ENCODE results near the gene PYGL.
"Not testable (repeated sequence)": the region's sequence is repeated elsewhere in the genome, so short reads cannot be mapped to it uniquely, and the experiment has no call there.

Gene PYGL

DNA sequence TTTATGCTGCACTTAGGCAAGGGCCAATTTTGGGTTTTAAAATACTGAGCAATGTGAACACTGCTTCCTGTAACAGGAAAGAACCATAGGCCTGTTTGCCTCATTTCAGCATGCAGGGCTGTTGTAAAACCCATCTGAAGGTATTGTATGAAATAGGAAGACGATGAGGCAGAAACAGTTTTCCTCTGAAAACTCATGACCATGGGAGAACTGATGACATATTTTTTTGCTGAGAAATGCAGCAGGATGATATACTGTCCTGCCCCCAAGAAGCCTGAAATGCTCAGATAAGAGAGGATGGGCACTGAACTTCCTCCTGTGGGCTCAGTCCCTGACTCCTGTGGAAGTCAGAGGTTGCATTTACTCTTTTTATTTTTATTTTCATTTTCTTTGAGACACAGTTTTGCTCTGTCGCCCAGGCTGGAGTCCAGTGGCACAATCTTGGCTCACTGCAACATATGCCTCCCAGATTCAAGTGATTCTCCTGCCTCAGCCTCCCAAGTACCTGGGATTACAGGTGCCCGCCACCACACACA, 17.4 kb downstream of the PYGL start:
- DNase-seq (ENCODE audit: low read depth) = no peak

DNA sequence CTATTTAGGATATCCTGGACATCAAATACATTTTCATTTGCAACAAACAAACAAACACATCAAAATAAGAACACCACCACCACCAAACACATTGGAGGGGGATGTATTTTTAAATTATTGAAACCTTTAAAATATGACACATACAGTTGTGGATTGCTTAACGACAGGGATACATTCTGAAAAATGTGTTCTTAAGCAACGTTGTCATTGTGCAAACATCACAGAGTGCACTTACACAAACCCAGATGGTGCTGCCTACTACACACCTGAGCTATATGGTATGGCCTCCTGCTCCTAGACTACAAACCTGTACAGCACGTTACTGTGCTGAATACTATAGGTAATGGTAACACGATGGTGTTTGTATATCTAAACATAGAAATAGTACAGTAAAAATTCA, 19.4 kb downstream of the PYGL start:
- no peak for DNase-seq (ENCODE audit: low read depth)

GRCh38 chr14:50924236-50924635, 20.0 kb downstream of the PYGL start:
- no peak for DNase-seq (ENCODE audit: low read depth)

GRCh38 chr14:50922803-50923202, 21.5 kb downstream of the PYGL start:
- no peak for DNase-seq (ENCODE audit: low read depth)

DNA sequence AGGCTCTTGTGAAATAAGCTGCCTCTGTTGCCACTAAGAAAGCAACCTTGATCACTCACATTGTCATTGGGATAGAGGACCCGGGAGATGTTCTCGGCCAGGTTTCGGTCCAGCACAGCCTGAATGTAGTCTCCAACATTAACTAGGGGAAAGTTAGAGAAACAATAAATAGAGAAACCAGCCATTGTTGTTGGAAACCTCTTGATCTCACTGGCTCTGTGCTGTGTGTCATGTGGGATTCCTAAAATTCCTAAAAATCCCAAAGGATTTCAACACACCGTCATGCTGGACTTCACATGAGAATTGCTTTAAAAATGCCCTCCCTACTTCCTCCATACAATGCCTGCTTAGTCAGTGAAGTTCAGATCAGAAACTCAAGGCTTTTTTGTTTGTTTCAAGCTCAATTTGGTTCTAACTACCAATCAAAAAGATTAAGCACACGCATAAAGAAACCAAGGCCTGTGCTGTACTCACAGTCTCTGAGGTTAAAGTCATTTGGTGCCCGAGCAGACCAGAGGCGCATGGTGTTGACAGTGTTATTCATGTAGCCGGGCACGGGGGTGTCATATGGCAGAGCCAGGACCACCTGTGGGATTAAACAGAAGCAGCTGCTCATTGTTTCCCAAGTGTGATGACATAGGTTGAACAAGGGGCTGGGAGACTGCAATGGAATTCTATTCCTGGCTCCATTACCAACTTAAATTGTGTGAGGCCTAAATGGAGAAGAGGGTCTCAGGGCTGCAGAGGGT, 23.6 kb downstream of the PYGL start:
- DNase-seq (ENCODE audit: low read depth) = no peak

DNA sequence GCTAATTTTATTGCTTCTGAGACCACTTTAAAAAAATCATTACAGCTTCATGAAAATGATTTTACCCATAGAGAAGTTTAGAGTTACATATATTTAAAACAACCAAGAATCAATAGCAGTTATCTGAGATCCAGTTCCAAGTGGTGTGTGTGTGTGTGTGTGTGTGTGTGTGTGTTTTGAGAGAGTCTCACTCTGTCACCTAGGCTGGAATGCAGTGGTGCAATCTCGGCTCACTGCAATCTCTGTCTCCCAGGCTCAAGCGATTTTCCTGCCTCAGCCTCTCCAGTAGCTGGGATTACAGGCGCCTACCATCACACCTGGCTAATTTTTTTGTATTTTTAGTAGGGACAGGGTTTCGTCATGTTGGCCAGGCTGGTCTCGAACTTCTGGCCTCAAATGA, 24.8 kb downstream of the PYGL start:
- DNase-seq (ENCODE audit: low read depth) = not testable (repeated sequence)

DNA sequence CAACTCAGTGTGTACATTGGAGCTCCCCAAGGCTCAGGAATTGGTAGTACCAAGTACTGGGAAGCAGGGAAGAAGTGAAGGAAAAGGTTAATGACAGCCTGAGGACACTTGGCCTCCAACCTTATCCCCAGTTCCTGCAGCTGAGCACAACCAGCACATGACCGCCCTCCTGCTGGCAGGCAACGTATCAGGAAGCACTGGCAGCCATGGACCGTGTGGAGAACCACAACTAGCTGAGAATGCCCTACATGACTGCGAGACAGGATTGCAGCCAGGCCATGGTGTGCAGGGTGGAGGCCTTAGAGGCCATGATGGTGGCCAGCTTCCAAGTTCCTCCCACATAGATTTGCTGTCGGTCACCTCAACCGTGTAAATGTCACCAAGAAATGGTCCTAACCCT, 26.8 kb downstream of the PYGL start:
- no peak for DNase-seq (ENCODE audit: low read depth)

DNA sequence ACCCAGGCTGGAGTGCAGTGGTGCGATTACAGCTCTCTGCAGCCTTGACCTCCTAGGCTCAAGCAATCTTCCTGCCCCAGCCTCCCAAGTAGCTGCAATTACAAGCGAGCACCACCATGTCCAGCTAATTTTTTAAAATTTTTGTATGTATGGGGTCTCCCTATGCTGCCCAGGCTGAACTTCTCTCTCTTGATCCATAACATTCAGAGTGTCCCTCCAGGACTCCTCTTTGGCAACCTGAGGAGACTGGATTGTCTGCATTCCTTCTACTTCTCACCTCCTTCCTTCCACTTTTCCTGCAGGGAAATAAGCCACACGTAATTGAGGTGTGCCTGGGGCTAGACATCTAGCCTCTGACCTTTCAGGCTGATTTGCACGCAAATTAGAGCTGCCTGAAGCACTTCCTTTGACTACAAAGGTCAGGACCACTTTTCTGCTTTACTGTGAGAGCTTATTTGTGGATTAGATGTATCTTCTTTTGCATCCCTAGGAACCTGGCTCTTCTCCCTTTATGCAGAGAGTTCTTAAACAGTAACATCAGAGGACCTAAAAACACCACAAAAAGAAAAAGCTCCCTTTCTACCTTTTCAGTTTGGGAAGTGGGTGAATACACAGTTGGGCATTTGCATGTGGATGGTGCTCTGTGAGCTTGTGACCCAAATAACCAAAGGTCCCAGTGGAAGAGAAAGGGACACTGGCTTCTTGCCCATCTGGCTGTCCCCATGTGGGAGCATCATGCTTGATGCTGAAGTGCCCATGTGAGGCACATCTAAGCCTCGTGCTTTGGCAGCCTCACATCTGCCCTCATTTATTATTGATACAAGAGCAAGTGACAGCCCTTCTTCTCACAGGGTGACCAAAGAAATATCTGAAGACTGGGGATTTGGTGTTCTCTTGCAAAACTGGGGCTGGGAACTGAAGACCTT, 33.5 kb downstream of the PYGL start:
- DNase-seq (ENCODE audit: low read depth) = no peak

- DNase-seq (ENCODE audit: low read depth) = no peak
These were observed 37.8 kb downstream of the PYGL start for GRCh38 chr14:50906326-50907065.

DNA sequence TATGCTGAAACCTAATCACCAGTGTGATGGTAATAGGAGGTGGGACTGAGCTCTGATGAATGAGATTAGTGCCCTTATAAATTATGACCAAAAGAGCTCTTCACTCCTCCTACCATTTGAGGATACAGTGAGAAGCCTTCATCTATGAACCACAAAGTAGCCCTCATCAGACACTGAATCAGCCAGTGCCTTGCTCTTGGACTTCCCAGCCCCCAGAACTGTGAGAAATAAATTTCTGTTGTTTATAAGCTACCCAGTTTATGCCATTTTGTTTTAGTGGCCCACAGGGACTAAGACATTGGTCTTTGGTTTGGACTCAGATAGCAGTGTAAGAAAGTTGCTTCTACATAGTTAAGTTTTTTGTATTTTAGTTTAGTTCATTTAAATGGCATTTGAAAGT, 39.6 kb downstream of the PYGL start:
- DNase-seq (ENCODE audit: low read depth) = no peak

DNA sequence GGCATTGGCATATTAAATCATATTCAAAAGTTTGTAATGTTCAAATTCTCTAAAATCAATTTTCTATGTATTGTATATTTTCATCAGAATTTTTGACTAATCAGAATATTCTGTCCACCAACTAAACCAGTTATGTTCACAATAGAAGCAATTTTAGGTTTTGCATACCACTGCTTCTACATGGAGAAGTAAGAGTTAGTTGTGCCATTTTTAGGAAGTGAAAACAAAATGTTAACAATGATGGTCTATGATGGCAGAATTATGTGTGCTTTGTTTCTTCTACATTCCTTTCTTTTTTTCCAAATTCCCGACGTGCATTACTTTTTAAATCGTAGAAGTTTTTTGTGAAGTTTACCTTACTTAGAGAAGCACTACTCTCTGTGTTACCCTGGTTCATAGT, 42.9 kb downstream of the PYGL start:
- DNase-seq (ENCODE audit: low read depth) = no peak

DNA sequence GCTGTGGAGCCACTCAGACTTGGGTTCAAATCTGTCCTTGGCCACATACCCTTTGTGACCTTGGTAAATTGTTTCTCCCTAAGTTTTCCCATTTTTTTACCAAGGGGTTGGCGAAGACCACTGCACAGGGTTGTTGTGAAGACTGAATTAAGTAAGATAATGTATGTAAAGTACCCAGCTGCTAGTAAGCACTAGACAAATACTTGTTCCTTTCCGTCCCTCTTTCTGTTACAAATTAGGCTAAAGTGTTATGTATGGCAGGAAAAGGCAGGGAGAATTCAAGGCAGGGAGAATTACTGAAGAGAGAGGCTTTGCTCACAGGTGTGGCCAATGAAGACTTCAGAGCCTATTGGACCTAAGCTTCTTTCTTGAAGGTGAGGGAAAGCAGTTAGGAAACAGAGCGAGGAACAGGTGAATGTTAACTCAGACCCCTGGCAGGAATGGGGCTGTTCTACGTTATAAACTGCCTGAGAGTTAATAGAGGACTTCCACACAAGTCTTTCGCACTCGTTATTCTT, 46.6 kb downstream of the PYGL start:
- no peak for DNase-seq (ENCODE audit: low read depth)

GRCh38 chr14:50897005-50897404, 47.3 kb downstream of the PYGL start:
- DNase-seq (ENCODE audit: low read depth) = not testable (repeated sequence)

- DNase-seq (ENCODE audit: low read depth) = not testable (repeated sequence)
These were observed 47.9 kb downstream of the PYGL start for GRCh38 chr14:50896421-50896820.

- DNase-seq (ENCODE audit: low read depth) = no peak
These were observed 52.0 kb downstream of the PYGL start for GRCh38 chr14:50892255-50892654.

GRCh38 chr14:50887476-50887875, 56.8 kb downstream of the PYGL start:
- no peak for DNase-seq (ENCODE audit: low read depth)

DNA sequence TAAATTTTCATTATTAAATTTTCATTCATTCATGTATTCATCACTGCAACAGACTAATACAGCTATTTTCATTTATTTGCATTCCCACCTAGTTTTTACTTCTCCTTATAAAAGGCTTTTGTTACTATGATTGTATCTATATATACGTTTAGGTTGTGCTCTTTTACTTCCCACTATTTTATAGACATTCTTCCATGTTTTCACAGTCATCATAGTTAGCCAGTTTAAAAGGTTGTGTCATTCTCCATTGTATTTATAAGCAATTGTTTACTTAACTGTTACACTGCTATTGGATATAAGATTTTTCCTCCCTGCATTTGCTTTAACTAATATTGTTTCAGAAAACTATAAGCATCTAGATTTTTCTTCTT, 60.5 kb downstream of the PYGL start:
- no peak for DNase-seq (ENCODE audit: low read depth)

- no peak for DNase-seq (ENCODE audit: low read depth)
These were observed 61.1 kb downstream of the PYGL start for GRCh38 chr14:50882932-50883826.

GRCh38 chr14:50875359-50876070, 68.8 kb downstream of the PYGL start:
- DNase-seq (ENCODE audit: low read depth) = peak; percentile 19

- DNase-seq (ENCODE audit: low read depth) = no peak
These were observed 69.5 kb downstream of the PYGL start for GRCh38 chr14:50874757-50875156.

All from stimulated activated CD8-positive, alpha-beta memory T cell treated with anti-CD3 and anti-CD28 coated beads, Interleukin-7, amount 100 ng/mL, for 24 hours (primary cell).